Measurements from ENCODE around the gene SPHK2.
A peak's percentile ranks its signal among the peaks of the same experiment; 100 is the strongest.

SPHK2 gene

DNA sequence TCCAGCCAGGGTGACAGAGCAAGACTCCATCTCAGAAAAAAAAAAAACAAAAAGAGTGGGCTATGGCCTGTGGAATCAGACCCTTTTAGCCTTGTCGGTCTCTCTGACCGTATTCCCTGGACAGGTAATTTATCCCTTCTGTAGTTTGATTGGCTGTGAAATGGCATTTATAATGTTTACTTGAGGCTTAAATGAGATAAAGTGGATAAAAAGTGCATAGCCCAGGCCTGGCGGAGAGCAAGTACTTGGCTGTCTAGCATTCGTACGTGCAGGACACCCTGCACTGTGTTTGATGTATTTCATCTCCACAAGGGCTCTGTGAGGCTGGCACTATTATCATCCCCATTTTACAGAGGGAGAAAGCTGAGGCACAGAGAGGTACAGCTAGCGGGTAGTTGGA lies 46.5 kb downstream of the SPHK2 start:
- no peaks in the 10 kb centered on the region for H3K27me3 Mint-ChIP-seq
- peaks cover 4% of the 10 kb centered on the region for H3K9me3 Mint-ChIP-seq
- H3K4me1 Mint-ChIP-seq, result peaks cover 7% of the 10 kb centered on the region
- H3K27ac Mint-ChIP-seq, result no peak overlapping the region
- no peaks in the 10 kb centered on the region for H3K36me3 Mint-ChIP-seq (ENCODE audit: low read depth)
- no peak overlapping the region for H3K4me3 Mint-ChIP-seq
- DNase-seq (no peak), ATAC-seq (no peak)

- H3K9me3 Mint-ChIP-seq, result peaks cover 4% of the 10 kb centered on the region
- no peak overlapping the region for H3K27ac Mint-ChIP-seq
- H3K36me3 Mint-ChIP-seq (ENCODE audit: low read depth), result no peaks in the 10 kb centered on the region
- ATAC-seq, result no peak
- no peaks in the 10 kb centered on the region for H3K27me3 Mint-ChIP-seq
- no peak for DNase-seq
- no peak overlapping the region for H3K4me3 Mint-ChIP-seq
- H3K4me1 Mint-ChIP-seq, result peaks cover 2% of the 10 kb centered on the region
Observed at GRCh38 chr19:48668332-48668731, 49.0 kb downstream of the SPHK2 start.

- H3K27ac Mint-ChIP-seq, result peak overlapping the region; percentile 10
- H3K4me1 Mint-ChIP-seq, result peaks cover 2% of the 10 kb centered on the region
- H3K4me3 Mint-ChIP-seq, result no peak overlapping the region
- DNase-seq, result no peak
- H3K36me3 Mint-ChIP-seq (ENCODE audit: low read depth), result no peaks in the 10 kb centered on the region
- H3K9me3 Mint-ChIP-seq, result peaks cover 4% of the 10 kb centered on the region
- ATAC-seq, result no peak
- H3K27me3 Mint-ChIP-seq, result no peaks in the 10 kb centered on the region
Observed at GRCh38 chr19:48668761-48669160, 49.5 kb downstream of the SPHK2 start.

- Mint-ChIP-seq H3K36me3 (ENCODE audit: low read depth) (no peaks in the 10 kb centered on the region), H3K27me3 (no peaks in the 10 kb centered on the region), H3K4me1 (peaks cover 4% of the 10 kb centered on the region), H3K9me3 (peaks cover 4% of the 10 kb centered on the region), H3K27ac (peak overlapping the region; percentile 30), H3K4me3 (no peak overlapping the region)
- no peak for DNase-seq
- no peak for ATAC-seq
Observed at GRCh38 chr19:48669903-48670668, 50.8 kb downstream of the SPHK2 start.

DNA sequence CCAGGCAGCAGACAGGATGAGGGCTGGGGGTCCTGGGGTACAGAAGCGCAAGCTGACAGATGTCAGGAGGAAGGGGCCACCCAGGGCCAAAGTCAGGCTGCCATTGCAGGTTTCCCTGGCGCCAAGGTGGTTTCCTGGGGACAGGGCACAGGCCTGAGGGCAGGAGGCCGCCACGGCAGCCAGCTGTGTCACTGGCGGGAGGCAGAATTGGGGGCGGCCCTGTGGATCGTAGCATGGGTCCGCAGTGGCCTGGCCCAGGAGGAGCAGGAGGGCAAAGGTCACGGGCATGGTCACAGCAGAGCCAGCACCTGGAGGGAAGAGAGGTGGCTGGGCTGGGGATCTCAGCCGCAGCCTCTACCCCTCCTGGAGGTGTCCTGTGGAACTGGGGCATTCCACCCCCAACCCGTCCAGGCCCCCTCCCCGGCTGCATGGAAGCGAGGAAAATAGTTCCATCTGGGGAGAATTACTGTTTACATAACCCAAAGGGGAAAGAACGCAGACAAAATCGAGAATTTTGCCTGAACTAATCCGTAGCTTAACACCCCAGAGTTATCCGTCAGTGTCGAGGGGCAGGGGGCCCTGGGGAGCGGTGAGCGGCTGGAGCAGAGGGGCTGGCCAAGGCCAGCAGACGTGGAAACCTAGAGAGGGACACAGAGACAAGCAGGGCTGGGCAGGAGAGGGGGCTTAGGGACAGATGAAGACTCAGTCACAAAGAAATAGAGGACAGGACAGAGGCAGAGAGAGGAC lies 51.6 kb downstream of the SPHK2 start:
- H3K9me3 Mint-ChIP-seq, result peaks cover 4% of the 10 kb centered on the region
- no peaks in the 10 kb centered on the region for H3K36me3 Mint-ChIP-seq (ENCODE audit: low read depth)
- no peak overlapping the region for H3K27ac Mint-ChIP-seq
- H3K4me1 Mint-ChIP-seq, result peaks cover 8% of the 10 kb centered on the region
- no peak for DNase-seq
- H3K4me3 Mint-ChIP-seq, result no peak overlapping the region
- ATAC-seq, result no peak
- no peaks in the 10 kb centered on the region for H3K27me3 Mint-ChIP-seq

GRCh38 chr19:48671446-48671995 lies 52.2 kb downstream of the SPHK2 start:
- ATAC-seq, result no peak
- DNase-seq, result no peak
- Mint-ChIP-seq H3K27me3 (no peaks in the 10 kb centered on the region), H3K27ac (no peak overlapping the region), H3K4me1 (peaks cover 8% of the 10 kb centered on the region), H3K36me3 (ENCODE audit: low read depth) (no peaks in the 10 kb centered on the region), H3K9me3 (peaks cover 4% of the 10 kb centered on the region), H3K4me3 (no peak overlapping the region)

DNA sequence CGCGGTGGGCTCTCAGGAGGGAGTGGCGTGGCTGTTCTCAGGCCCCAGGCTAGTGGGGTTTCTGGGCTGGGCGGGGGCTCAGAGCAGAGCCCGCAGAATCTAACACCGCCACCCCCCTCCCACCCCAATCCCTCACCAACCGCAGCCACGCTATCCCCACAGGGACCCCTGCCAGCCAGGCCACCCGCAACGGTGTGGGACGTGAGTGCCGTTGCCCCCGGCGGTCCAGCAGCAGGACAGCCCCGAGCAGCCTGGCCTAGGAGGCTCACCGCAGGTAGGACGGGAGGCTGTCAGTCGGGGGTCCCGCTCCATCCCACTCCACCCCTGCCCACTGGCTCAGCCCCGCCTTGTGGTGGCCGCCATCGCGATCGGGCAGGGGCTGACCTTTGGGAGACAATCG lies 53.7 kb downstream of the SPHK2 start, which contains the start of gene NTN5:
NTN5 (minus strand) TSS at position 24 of the 400 bp plus-strand sequence. CDS start 2,031 bp downstream, outside the sequence.
- no peak for ATAC-seq
- no peak for DNase-seq
- no peak within 1 kb of the TSS for H3K27ac Mint-ChIP-seq
- H3K36me3 Mint-ChIP-seq (ENCODE audit: low read depth), result no peaks in the 10 kb centered on the region
- no peak within 1 kb of the TSS for H3K4me3 Mint-ChIP-seq
- H3K27me3 Mint-ChIP-seq, result no peaks in the 10 kb centered on the region
- peaks cover 8% of the 10 kb centered on the region for H3K4me1 Mint-ChIP-seq
- H3K9me3 Mint-ChIP-seq, result peaks cover 4% of the 10 kb centered on the region

DNA sequence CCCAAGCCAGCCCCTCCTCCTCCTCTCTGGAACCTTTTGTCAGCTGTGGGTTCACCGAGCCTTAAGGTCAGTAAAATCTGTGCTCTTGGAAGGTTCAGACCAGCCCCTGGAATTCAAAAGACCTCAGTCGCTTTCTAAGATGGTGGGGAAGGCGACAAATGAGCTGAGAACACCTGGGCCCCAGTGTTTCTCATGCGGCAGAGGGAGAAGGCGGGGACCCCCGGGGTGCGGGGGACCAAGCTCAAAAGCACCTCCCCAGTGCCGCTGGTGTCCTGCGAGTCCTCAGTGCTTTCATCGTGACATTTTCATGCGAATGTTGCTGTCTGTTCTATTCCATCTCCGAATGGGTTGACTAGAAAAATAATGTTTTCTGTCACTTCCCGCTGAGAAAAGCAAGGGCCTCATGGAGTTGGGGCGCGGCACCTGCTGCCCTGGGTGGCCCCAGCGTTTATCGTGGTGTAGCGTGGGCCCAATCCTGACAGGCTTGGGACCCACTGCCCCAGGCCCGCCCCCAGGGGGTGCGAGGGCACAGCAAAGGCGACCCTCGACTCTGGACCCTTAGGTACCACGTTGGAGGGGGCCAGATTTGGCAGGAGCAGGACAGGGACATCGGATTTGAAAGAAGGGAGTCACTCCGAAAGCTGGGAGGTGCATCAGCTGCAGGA lies 54.3 kb downstream of the SPHK2 start:
- no peak overlapping the region for H3K27ac Mint-ChIP-seq
- no peak for ATAC-seq
- no peak overlapping the region for H3K4me3 Mint-ChIP-seq
- no peaks in the 10 kb centered on the region for H3K27me3 Mint-ChIP-seq
- H3K9me3 Mint-ChIP-seq, result peaks cover 4% of the 10 kb centered on the region
- H3K36me3 Mint-ChIP-seq (ENCODE audit: low read depth), result no peaks in the 10 kb centered on the region
- DNase-seq, result no peak
- peaks cover 8% of the 10 kb centered on the region for H3K4me1 Mint-ChIP-seq

DNA sequence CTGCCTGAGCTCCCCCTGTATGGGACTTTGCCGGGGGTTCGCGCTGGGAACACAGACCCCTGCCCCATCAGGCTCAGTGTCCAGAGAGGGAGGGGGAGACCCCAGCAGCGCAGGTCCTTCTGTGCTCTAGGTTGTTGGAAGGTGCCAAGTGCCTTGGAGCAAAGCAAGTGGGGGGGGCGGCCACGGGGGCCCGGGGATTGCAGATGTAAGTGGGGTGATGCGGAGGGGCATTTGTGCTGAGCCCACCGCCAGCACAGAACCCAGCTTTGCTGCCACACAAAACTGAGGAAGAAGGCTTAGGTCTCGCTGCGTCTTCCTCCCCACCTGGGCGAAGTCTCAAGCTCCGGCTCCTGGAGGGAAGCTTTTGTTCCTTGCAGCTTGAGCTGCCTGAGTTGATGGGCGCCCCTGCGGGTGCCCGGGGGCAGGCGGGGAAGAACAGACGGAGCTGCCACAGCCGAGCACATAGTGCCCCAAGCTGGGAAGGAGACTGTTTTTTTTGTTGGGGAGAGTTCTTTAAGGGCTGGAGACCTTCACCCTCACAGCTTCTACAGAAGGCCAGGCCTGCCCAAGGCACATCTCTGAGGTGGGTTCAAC lies 55.0 kb downstream of the SPHK2 start:
- Mint-ChIP-seq H3K27ac (no peak overlapping the region), H3K36me3 (ENCODE audit: low read depth) (no peaks in the 10 kb centered on the region), H3K4me3 (no peak overlapping the region), H3K4me1 (peaks cover 8% of the 10 kb centered on the region), H3K9me3 (no peaks in the 10 kb centered on the region), H3K27me3 (no peaks in the 10 kb centered on the region)
- DNase-seq (no peak), ATAC-seq (no peak)

DNA sequence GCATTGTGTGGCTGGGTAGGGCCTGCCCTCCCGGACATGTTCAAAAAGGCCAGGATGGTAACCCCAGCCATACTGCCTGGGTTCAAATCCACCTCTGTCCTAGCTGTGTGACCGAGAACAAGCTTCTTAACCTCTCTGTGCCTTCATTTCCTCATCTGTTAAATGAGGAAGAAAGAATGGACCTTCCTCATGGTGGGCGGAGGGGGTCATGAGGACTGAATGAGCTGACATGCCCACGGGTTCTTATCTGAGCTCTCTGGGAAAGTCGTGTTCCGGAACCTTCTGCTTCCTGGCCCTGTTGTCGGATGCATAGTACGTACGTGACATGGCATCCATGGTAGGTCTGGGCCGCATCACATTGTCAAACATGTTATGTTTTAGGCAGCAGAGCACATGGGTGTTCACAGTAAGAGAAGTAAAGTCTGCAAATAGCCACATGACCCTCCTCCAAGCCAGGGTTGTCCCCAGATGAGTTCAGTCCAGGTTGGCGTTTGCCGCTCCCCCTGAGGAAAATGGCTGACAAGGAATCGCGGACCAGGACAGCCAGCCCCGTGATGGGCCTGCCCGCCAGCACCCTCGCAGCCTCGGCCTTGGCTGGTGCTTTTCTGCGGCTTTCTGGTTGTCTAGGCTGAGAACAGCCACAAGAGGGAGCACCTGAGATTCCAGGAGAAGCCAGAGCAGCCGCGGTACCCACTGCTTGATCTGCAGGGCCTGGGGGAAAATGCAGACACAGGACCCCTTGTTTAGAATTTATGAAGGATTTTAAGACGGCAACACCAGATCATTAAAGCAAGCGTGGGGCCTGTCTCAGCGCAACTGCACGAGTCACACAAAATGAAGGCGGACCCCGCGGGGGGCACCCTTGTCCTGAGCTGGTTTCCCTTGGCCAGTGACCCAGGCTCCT lies 55.9 kb downstream of the SPHK2 start:
- H3K9me3 Mint-ChIP-seq, result no peaks in the 10 kb centered on the region
- DNase-seq, result peak; percentile 76
- no peak overlapping the region for H3K27ac Mint-ChIP-seq
- H3K36me3 Mint-ChIP-seq (ENCODE audit: low read depth), result no peaks in the 10 kb centered on the region
- peaks cover 6% of the 10 kb centered on the region for H3K4me1 Mint-ChIP-seq
- no peak overlapping the region for H3K4me3 Mint-ChIP-seq
- H3K27me3 Mint-ChIP-seq, result no peaks in the 10 kb centered on the region
- peak; percentile 74 for ATAC-seq

DNA sequence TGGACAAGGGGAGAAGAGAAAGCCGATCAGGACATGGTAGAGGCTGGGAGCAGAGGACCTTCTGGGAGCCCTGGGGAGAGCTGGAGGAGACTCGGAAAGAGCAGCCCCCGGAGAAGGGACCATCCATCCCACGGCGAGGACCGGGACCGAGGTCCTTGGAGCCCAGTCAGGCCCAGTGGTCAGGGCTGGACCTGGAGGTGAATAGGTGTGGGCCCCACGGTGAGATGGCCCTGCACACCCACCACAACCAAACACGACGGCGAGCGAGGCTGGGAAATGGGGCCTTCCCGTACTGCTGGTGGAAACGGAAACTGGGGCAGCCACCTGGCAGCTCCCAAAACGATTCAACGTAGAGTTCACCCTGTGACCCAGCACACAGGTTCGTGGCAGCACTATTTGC lies 57.2 kb downstream of the SPHK2 start:
- Mint-ChIP-seq H3K36me3 (ENCODE audit: low read depth) (no peaks in the 10 kb centered on the region), H3K4me1 (peaks cover 6% of the 10 kb centered on the region), H3K27me3 (no peaks in the 10 kb centered on the region), H3K4me3 (no peak overlapping the region), H3K27ac (no peak overlapping the region), H3K9me3 (no peaks in the 10 kb centered on the region)
- ATAC-seq (no peak), DNase-seq (no peak)

DNA sequence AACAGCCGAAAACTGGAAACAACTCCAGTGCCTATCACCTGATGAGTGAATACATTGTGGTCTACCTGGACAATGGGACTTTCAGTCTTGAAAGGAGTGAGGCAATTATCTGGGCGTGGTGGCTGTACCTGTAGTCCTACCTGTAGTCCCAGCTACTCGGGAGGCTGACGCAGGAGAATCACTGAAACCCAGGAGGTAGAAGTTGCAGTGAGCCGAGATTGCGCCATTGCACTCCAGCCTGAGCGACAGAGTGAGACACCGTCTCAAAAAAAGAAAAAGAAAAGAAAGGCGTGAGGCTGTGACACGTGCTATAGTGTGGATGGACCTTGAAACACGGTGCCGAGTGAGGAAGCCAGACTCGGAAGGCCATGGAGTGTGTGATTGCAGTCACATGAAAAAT lies 57.6 kb downstream of the SPHK2 start:
- Mint-ChIP-seq H3K36me3 (ENCODE audit: low read depth) (no peaks in the 10 kb centered on the region), H3K4me1 (peaks cover 6% of the 10 kb centered on the region), H3K27me3 (no peaks in the 10 kb centered on the region)

GRCh38 chr19:48678201-48678600 lies 58.9 kb downstream of the SPHK2 start:
- ATAC-seq, result no peak
- Mint-ChIP-seq H3K9me3 (no peaks in the 10 kb centered on the region), H3K4me1 (peaks cover 6% of the 10 kb centered on the region), H3K4me3 (no peak overlapping the region), H3K27me3 (no peaks in the 10 kb centered on the region), H3K36me3 (ENCODE audit: low read depth) (no peaks in the 10 kb centered on the region), H3K27ac (no peak overlapping the region)
- DNase-seq, result no peak

More for the DNA sequence above, 57.6 kb downstream of the SPHK2 start:
- Mint-ChIP-seq H3K27ac (no peak overlapping the region), H3K4me3 (no peak overlapping the region), H3K9me3 (no peaks in the 10 kb centered on the region)
- DNase-seq (no peak), ATAC-seq (no peak)
